ENCODE results near the gene HMGB2.
A peak's percentile ranks its signal among the peaks of the same experiment; 100 is the strongest.

HMGB2 gene

GRCh38 chr4:173360587-173361221 is 26.5 kb upstream of the HMGB2 start:
- no peak overlapping the region for H3K27ac Mint-ChIP-seq
- H3K27me3 Mint-ChIP-seq = peaks cover 4% of the 10 kb centered on the region
- no peaks in the 10 kb centered on the region for H3K9me3 Mint-ChIP-seq
- H3K4me1 Mint-ChIP-seq (ENCODE audit: low read depth) = peaks cover 5% of the 10 kb centered on the region
- DNase-seq = no peak
- no peaks in the 10 kb centered on the region for H3K36me3 Mint-ChIP-seq (ENCODE audit: low read depth)
- no peak overlapping the region for H3K4me3 Mint-ChIP-seq

GRCh38 chr4:173357939-173358338 is 23.8 kb upstream of the HMGB2 start:
- no peaks in the 10 kb centered on the region for H3K36me3 Mint-ChIP-seq (ENCODE audit: low read depth)
- peaks cover 4% of the 10 kb centered on the region for H3K27me3 Mint-ChIP-seq
- no peak overlapping the region for H3K4me3 Mint-ChIP-seq
- H3K4me1 Mint-ChIP-seq (ENCODE audit: low read depth) = no peaks in the 10 kb centered on the region
- H3K27ac Mint-ChIP-seq = no peak overlapping the region
- no peaks in the 10 kb centered on the region for H3K9me3 Mint-ChIP-seq
- no peak for DNase-seq

GRCh38 chr4:173347467-173347866 is 13.3 kb upstream of the HMGB2 start:
- H3K9me3 Mint-ChIP-seq = no peaks in the 10 kb centered on the region

GRCh38 chr4:173346074-173346473 is 11.9 kb upstream of the HMGB2 start:
- Mint-ChIP-seq H3K27me3 (peaks cover 7% of the 10 kb centered on the region), H3K27ac (no peak overlapping the region), H3K4me3 (no peak overlapping the region), H3K9me3 (no peaks in the 10 kb centered on the region), H3K36me3 (ENCODE audit: low read depth) (no peaks in the 10 kb centered on the region), H3K4me1 (ENCODE audit: low read depth) (no peaks in the 10 kb centered on the region)
- no peak for DNase-seq

More at GRCh38 chr4:173347467-173347866, 13.3 kb upstream of the HMGB2 start:
- Mint-ChIP-seq H3K36me3 (ENCODE audit: low read depth) (no peaks in the 10 kb centered on the region), H3K27ac (no peak overlapping the region), H3K4me1 (ENCODE audit: low read depth) (no peaks in the 10 kb centered on the region), H3K4me3 (no peak overlapping the region), H3K27me3 (peaks cover 7% of the 10 kb centered on the region)
- no peak for DNase-seq

GRCh38 chr4:173345648-173346047 is 11.5 kb upstream of the HMGB2 start:
- Mint-ChIP-seq H3K27ac (no peak overlapping the region), H3K27me3 (peaks cover 7% of the 10 kb centered on the region), H3K36me3 (ENCODE audit: low read depth) (no peaks in the 10 kb centered on the region), H3K9me3 (no peaks in the 10 kb centered on the region), H3K4me3 (no peak overlapping the region), H3K4me1 (ENCODE audit: low read depth) (no peaks in the 10 kb centered on the region)
- DNase-seq = no peak

GRCh38 chr4:173343832-173344397 is 9.8 kb upstream of the HMGB2 start:
- peaks cover 4% of the 10 kb centered on the region for H3K27me3 Mint-ChIP-seq
- no peaks in the 10 kb centered on the region for H3K36me3 Mint-ChIP-seq (ENCODE audit: low read depth)
- no peaks in the 10 kb centered on the region for H3K4me1 Mint-ChIP-seq (ENCODE audit: low read depth)
- H3K4me3 Mint-ChIP-seq = no peak overlapping the region
- DNase-seq = no peak
- no peaks in the 10 kb centered on the region for H3K9me3 Mint-ChIP-seq
- no peak overlapping the region for H3K27ac Mint-ChIP-seq

DNA sequence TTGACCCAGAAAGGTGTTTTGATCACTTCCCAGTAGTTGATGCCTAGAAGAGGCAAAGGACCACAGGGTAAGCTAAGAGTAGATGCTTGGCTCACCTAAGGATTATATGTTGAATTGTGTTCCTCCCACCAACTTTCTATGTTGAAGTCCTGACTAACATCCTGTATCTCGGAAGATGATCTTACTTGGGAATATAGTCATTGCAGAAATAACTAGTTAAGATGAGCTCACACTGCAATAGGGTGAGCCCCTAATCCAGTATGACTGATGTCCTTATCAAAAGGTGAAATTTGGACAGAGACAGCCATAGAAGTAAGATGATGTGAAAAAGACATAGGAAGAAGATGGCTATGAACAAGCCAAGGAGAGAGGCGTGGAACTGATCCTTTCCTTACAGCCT is 3.3 kb upstream of the HMGB2 start:
- Mint-ChIP-seq H3K27ac (no peak overlapping the region), H3K36me3 (ENCODE audit: low read depth) (peaks cover 21% of the 10 kb centered on the region), H3K4me1 (ENCODE audit: low read depth) (peaks cover 14% of the 10 kb centered on the region), H3K4me3 (no peak overlapping the region), H3K27me3 (peaks cover 13% of the 10 kb centered on the region), H3K9me3 (no peaks in the 10 kb centered on the region)
- no peak for DNase-seq

GRCh38 chr4:173334891-173335752 is 964 bp upstream of the HMGB2 start:
- DNase-seq = no peak
- peak overlapping the region; percentile 98 for H3K4me3 Mint-ChIP-seq
- H3K27ac Mint-ChIP-seq = peak overlapping the region; percentile 99
- H3K9me3 Mint-ChIP-seq = no peaks in the 10 kb centered on the region
- peaks cover 13% of the 10 kb centered on the region for H3K27me3 Mint-ChIP-seq
- peaks cover 41% of the 10 kb centered on the region for H3K36me3 Mint-ChIP-seq (ENCODE audit: low read depth)
- peaks cover 25% of the 10 kb centered on the region for H3K4me1 Mint-ChIP-seq (ENCODE audit: low read depth)

DNA sequence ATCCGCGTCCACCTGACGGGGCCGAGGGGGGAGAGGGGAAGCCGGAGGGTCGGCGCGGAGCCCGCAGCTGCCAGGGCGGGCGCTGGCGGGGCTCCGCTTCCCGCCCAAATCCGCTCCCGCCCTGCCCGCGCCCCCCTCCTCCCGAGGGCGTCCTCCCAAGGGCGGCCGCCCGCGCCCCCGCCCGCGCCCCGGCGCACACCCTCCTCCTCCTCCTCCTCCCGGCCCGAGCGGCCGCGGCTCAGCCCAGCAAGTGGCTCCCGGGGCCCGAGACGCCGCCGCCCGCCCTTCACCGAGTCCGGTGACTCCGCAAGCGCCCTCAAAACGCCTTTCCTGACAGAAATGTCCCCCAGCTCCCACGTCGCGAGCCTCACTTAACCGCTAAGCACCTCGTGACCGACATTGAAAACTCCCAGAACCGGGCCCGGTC is 487 bp downstream of the HMGB2 start:
- Mint-ChIP-seq H3K9me3 (no peaks in the 10 kb centered on the region), H3K36me3 (ENCODE audit: low read depth) (peaks cover 54% of the 10 kb centered on the region), H3K27ac (peak overlapping the region; percentile 99), H3K27me3 (peaks cover 13% of the 10 kb centered on the region), H3K4me1 (ENCODE audit: low read depth) (peaks cover 25% of the 10 kb centered on the region), H3K4me3 (peak overlapping the region; percentile 98)
- DNase-seq = no peak

DNA sequence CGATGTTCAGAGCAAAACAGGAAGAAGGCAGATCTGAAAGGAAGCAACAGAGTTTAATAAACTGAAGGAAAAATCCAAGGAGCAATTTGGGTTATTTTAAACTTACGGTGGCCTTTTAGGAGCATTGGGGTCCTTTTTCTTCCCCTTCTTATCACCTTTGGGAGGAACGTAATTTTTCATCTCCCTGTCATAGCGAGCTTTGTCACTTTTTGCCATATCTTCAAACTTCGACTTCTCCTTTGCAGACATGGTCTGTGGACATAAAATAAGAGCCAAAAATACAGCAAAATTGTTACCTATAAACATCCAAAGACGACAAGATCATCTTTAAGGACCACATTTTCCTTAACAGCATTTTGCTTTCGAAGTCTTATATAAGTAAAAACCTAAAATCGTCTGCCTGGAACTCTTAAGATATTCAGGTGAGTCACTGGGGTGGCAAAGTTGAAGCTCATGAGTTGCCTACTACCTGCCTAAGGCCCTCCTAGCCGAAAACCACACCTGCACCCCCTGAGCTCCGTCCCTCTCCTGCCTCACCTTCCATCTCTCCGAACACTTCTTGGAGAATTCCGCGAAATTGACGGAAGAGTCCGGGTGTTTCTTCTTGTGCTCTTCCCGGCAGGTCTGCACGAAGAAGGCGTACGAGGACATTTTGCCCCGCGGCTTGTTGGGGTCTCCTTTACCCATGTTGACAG is 1.0 kb downstream of the HMGB2 start:
- DNase-seq = no peak
- H3K36me3 Mint-ChIP-seq (ENCODE audit: low read depth) = peaks cover 60% of the 10 kb centered on the region
- peak overlapping the region; percentile 95 for H3K27ac Mint-ChIP-seq
- H3K27me3 Mint-ChIP-seq = peaks cover 13% of the 10 kb centered on the region
- peaks cover 25% of the 10 kb centered on the region for H3K4me1 Mint-ChIP-seq (ENCODE audit: low read depth)
- H3K4me3 Mint-ChIP-seq = peak overlapping the region; percentile 98
- H3K9me3 Mint-ChIP-seq = no peaks in the 10 kb centered on the region

GRCh38 chr4:173332021-173332487 is 2.1 kb downstream of the HMGB2 start:
- Mint-ChIP-seq H3K36me3 (ENCODE audit: low read depth) (peaks cover 69% of the 10 kb centered on the region), H3K4me1 (ENCODE audit: low read depth) (peaks cover 25% of the 10 kb centered on the region), H3K27ac (peak overlapping the region; percentile 95), H3K27me3 (peaks cover 8% of the 10 kb centered on the region), H3K4me3 (peak overlapping the region; percentile 98), H3K9me3 (no peaks in the 10 kb centered on the region)
- no peak for DNase-seq

DNA sequence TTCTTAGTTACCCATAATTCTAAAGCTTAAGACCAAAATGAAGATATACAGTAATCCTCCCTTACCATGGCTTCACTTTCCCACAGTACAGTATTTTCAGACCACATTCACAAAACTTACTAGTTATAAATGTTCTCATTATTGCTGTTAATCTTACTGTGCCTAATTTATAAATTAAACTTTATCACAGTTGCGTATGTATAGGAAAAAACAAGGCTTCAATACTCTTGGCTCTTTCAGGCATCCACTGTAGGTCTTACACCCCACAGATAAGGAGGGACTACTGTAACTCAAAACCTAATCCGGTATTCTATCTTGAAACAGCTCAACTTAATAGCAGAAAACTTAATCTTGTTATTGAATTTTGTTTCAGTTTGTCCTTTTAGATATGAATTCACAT is 3.6 kb downstream of the HMGB2 start:
- peaks cover 24% of the 10 kb centered on the region for H3K4me1 Mint-ChIP-seq (ENCODE audit: low read depth)
- no peaks in the 10 kb centered on the region for H3K27me3 Mint-ChIP-seq
- H3K4me3 Mint-ChIP-seq = no peak overlapping the region
- H3K36me3 Mint-ChIP-seq (ENCODE audit: low read depth) = peaks cover 82% of the 10 kb centered on the region
- no peak overlapping the region for H3K27ac Mint-ChIP-seq
- DNase-seq = no peak
- H3K9me3 Mint-ChIP-seq = no peaks in the 10 kb centered on the region

DNA sequence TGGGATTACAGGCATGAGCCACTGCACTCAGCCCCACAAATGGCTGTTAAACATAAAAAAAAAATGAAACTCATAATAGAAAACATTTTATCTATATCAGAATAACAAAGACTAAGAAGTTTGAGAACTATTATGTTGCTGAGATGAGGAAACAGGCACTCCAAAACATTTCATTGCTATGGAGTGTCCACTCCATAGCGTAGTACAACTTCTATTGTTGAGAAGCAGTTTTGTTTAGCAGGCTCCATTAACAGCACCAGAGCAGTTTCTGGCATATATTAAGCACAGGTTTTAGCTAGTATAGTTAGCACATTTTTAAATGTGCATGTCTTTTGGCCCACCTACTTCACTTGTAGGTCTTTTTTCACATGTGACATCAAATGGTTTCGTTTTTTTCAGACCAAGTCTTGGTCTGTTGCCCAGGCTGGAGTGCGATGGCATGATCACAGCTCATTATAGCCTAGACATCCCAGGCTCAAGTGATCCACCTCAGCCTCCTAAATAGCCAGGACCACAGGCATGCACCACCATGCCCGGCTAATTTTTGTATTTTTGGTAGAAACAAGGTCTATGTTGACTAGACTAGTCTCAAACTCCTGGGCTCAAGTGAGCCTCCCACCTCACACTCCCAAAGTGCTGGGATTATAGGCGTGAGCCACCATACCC is 5.8 kb downstream of the HMGB2 start:
- H3K9me3 Mint-ChIP-seq = no peaks in the 10 kb centered on the region
- H3K36me3 Mint-ChIP-seq (ENCODE audit: low read depth) = peaks cover 78% of the 10 kb centered on the region
- H3K4me1 Mint-ChIP-seq (ENCODE audit: low read depth) = peaks cover 20% of the 10 kb centered on the region

More for the DNA sequence above, 5.8 kb downstream of the HMGB2 start:
- no peak for DNase-seq
- Mint-ChIP-seq H3K27me3 (no peaks in the 10 kb centered on the region), H3K27ac (no peak overlapping the region), H3K4me3 (no peak overlapping the region)
